Endothelial cell of umbilical vein (primary cell): ENCODE measurements around the gene KIF5C. TPM values are rescaled to one million over a fixed set of nuclear protein-coding genes. Genes with fewer than 3 reads are reported as not detected.

Experiments
- BruUV-seq: library from RNA; stranded (reverse); fragments of 400-500 nt; replicated peaks from 2 replicates; lab custom pipeline; 2021; lab: Mats Ljungman, UMichigan
- CTCF ChIA-PET: fragments of 300-600, 350-600 bp; sonication (Branson Sonifier 250); formaldehyde crosslinking; loops from one replicate; lab custom pipeline; 2021; ENCODE audit warnings: antibody characterized with exemption, inconsistent platforms; lab: Charles Lee
- POLR2A ChIA-PET: fragments of 300-600, 350-600 bp; sonication (Branson Sonifier 250); formaldehyde crosslinking; loops from one replicate; lab custom pipeline; 2021; ENCODE audit warnings: antibody characterized with exemption, inconsistent platforms; lab: Charles Lee
- DNase-seq: peaks from one replicate; pipeline ENCODE4 v3.0.0-alpha.2; 2011; ENCODE audit warnings: low read depth, low spot score
- FAIRE-seq: peaks from 2 replicates; lab custom pipeline; 2011; peaks lifted over from hg19 to GRCh38; lab: Jason Lieb, UNC
- H2AFZ ChIP-seq: 2 replicates; pipeline ENCODE4 v1.6.0; 2012; ENCODE audit warnings: low read depth, low read length, control low read depth, inconsistent platforms
- H3K27ac ChIP-seq: 2 replicates; pipeline ENCODE4 v1.5.1; 2011; ENCODE audit warnings: low read depth, mild to moderate bottlenecking, control low read depth, low read length, moderate library complexity; ENCODE audit not compliant: insufficient read depth
- H3K27me3 ChIP-seq, 2 experiments: 2 replicates each; pipeline versions ENCODE4 v1.6.0 to v1.6.1; 2011; ENCODE audit warnings: low read length in 2 of 2, mixed read lengths in 1 of 2; ENCODE audit not compliant: control insufficient read depth in 2 of 2, insufficient read depth in 2 of 2
- H3K36me3 ChIP-seq, 2 experiments: 2 replicates in 1 of 2; 3 replicates in 1 of 2; pipeline ENCODE4 v1.5.1; 2011; ENCODE audit warnings: low read length in 2 of 2, mild to moderate bottlenecking in 1 of 2, moderate library complexity in 1 of 2; ENCODE audit not compliant: control insufficient read depth in 2 of 2, insufficient read depth in 2 of 2; ENCODE audit errors: extremely low read depth in 1 of 2
- H3K4me1 ChIP-seq: 3 replicates; pipeline ENCODE4 v1.5.1; 2011; ENCODE audit warnings: mild to moderate bottlenecking, low read length; ENCODE audit not compliant: control insufficient read depth, insufficient read depth; ENCODE audit errors: extremely low read depth
- H3K4me2 ChIP-seq: 2 replicates; pipeline ENCODE4 v1.6.1; 2011; ENCODE audit warnings: low read length, control low read depth, mixed read lengths; ENCODE audit not compliant: insufficient read depth
- H3K4me3 ChIP-seq, 3 experiments: fragments of 200-600 bp in 1 of 3; sonication (generic), shearing (Covaris generic) in 1 of 3; replicated peaks in 1 of 3; 2 replicates each; pipeline ENCODE4 v1.5.1; 2011 to 2016; ENCODE audit warnings: control low read depth in 3 of 3, low read length in 3 of 3, mild to moderate bottlenecking in 2 of 3, inconsistent platforms in 1 of 3, low read depth in 1 of 3, moderate library complexity in 1 of 3; ENCODE audit not compliant: insufficient read depth in 1 of 3
- H3K79me2 ChIP-seq: 2 replicates; pipeline ENCODE4 v1.6.0; 2012; ENCODE audit warnings: low read length, inconsistent platforms; ENCODE audit not compliant: control insufficient read depth, insufficient read depth
- H3K9ac ChIP-seq: replicated peaks from 2 replicates; pipeline ENCODE3; 2011; ENCODE audit warnings: low read length, control low read depth; ENCODE audit not compliant: insufficient read depth; ENCODE audit errors: extremely low read depth
- H3K9me1 ChIP-seq: replicated peaks from 3 replicates; pipeline ENCODE4 v1.6.0; 2011; ENCODE audit warnings: mild to moderate bottlenecking, low read length; ENCODE audit not compliant: control insufficient read depth, insufficient read depth; ENCODE audit errors: extremely low read depth
- H3K9me3 ChIP-seq: replicated peaks from 2 replicates; pipeline ENCODE4 v1.5.1; 2012; ENCODE audit warnings: low read length, inconsistent platforms; ENCODE audit not compliant: control insufficient read depth, insufficient read depth
- H4K20me1 ChIP-seq: replicated peaks from 2 replicates; pipeline ENCODE3; 2011; ENCODE audit warnings: mild to moderate bottlenecking, low read length; ENCODE audit not compliant: control insufficient read depth, insufficient read depth; ENCODE audit errors: extremely low read depth
- EZH2 ChIP-seq: IDR thresholded peaks from 2 replicates; pipeline ENCODE4 v1.6.1; 2012; ENCODE audit warnings: borderline replicate concordance, low read depth, mild to moderate bottlenecking, moderate library complexity, low read length, inconsistent platforms; ENCODE audit not compliant: severe bottlenecking
- FOS ChIP-seq: IDR thresholded peaks from 2 replicates; pipeline ENCODE4 v1.6.1; 2011; ENCODE audit warnings: mild to moderate bottlenecking, low read length, moderate library complexity, borderline replicate concordance; ENCODE audit not compliant: insufficient read depth
- GATA2 ChIP-seq: IDR thresholded peaks from 2 replicates; pipeline ENCODE4 v1.7.0; 2011; ENCODE audit warnings: low read depth, mild to moderate bottlenecking, moderate library complexity, mixed read lengths, low read length; ENCODE audit not compliant: insufficient read length, insufficient read depth
- JUN ChIP-seq: IDR thresholded peaks from 2 replicates; pipeline ENCODE4 v1.6.1; 2011; ENCODE audit warnings: borderline replicate concordance, low read depth; ENCODE audit not compliant: insufficient read length, insufficient read depth
- MYC ChIP-seq: IDR thresholded peaks from one replicate; pipeline ENCODE4 v1.6.1; 2011; ENCODE audit warnings: mild to moderate bottlenecking, low read depth, low read length
- POLR2A ChIP-seq: IDR thresholded peaks from 2 replicates; pipeline ENCODE4 v1.6.1; 2012; ENCODE audit warnings: low read depth, mild to moderate bottlenecking, control low read depth, low read length
- dilution Hi-C: fragments of 300-500 bp; cut with MboI; formaldehyde crosslinking; loops from one replicate; pipeline ENCODE4 v1.15.0; 2019; ENCODE audit warnings: low sequenced_read_pairs; ENCODE audit not compliant: extremely low pct_ligation_motif_present
- intact Hi-C: fragments of 100-400 bp; cut with micrococcal nuclease; formaldehyde crosslinking; loops from one replicate; pipeline ENCODE4 v1.10.0; 2022
- polyA plus RNA-seq, 4 experiments: library from polyadenylated mRNA; depleted of rRNA in 3 of 4; stranded (reverse) in 3 of 4; unstranded in 1 of 4; fragments of >200 nt; gene quantifications; 2 replicates each; pipeline versions ENCODE4 v1.2.1 to v1.2.3, GENCODE V29; 2011 to 2012; ENCODE audit warnings: missing spikeins in 1 of 4
- total RNA-seq: library from RNA; stranded (reverse); gene quantifications from 2 replicates; pipeline ENCODE4 v1.2.3, GENCODE V29; 2021
- TF ChIP-seq, protein P1 (sequence below), 2 donors: IDR thresholded peaks; 1 replicate in 1 of 2; 2 replicates in 1 of 2; pipeline ENCODE4 v1.5.1; 2011; ENCODE audit warnings: low read length in 2 of 2, mild to moderate bottlenecking in 2 of 2, moderate library complexity in 2 of 2, control low read depth in 1 of 2, inconsistent platforms in 1 of 2, low read depth in 1 of 2; ENCODE audit not compliant: insufficient read depth in 1 of 2; ENCODE audit errors: extremely low read depth in 1 of 2
- TF ChIP-seq, protein P2 (sequence below): IDR thresholded peaks from 2 replicates; pipeline ENCODE4 v1.6.1; 2011; ENCODE audit not compliant: insufficient read depth, insufficient read length

KIF5C gene
- total and polyA plus RNA-seq, 2 donors (not counting 3 experiments of a cell fraction or from before 2014, with no cell fraction given) = 0.01 to 0.55 TPM

DNA sequence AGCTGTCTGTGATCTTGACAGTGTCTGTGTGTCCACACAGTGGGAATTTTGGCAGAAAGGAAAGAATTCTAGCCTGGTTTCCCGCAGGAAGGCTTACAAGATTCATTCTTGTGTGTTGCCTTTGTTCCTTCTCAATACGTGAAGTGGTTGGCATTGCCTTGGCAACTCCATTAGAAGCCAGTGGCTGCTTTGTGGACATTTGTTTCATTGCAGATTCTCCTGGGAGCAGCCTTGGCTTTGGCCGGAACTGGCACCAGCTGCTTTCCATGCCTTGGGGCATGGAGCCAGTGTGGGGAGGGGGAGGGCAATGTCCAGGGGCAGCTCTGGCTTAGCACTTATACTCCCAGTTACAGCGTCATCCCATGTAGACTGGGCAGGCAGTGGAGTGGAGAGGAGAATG lies 39.4 kb downstream of the KIF5C start:
- FAIRE-seq = no peak
- BruUV-seq = no TSS peak
- dilution Hi-C loops = no loop called here
- Histone ChIP-seq H3K9ac (no peak overlapping the region), H3K9me3 (no peaks in the 10 kb centered on the region), H2AFZ (no peak overlapping the region), H3K4me2 (no peak overlapping the region), H4K20me1 (no peaks in the 10 kb centered on the region), H3K27ac (no peak overlapping the region), H3K79me2 (no peaks in the 10 kb centered on the region), H3K27me3 (no peaks in the 10 kb centered on the region), H3K4me3 (no peak overlapping the region), H3K9me1 (no peaks in the 10 kb centered on the region), H3K4me1 (no peaks in the 10 kb centered on the region), H3K36me3 (no peaks in the 10 kb centered on the region)
- ChIA-PET CTCF (no interaction called here), POLR2A (no interaction called here)
- intact Hi-C loops = no loop called here
- TF ChIP-seq, protein P1, sequence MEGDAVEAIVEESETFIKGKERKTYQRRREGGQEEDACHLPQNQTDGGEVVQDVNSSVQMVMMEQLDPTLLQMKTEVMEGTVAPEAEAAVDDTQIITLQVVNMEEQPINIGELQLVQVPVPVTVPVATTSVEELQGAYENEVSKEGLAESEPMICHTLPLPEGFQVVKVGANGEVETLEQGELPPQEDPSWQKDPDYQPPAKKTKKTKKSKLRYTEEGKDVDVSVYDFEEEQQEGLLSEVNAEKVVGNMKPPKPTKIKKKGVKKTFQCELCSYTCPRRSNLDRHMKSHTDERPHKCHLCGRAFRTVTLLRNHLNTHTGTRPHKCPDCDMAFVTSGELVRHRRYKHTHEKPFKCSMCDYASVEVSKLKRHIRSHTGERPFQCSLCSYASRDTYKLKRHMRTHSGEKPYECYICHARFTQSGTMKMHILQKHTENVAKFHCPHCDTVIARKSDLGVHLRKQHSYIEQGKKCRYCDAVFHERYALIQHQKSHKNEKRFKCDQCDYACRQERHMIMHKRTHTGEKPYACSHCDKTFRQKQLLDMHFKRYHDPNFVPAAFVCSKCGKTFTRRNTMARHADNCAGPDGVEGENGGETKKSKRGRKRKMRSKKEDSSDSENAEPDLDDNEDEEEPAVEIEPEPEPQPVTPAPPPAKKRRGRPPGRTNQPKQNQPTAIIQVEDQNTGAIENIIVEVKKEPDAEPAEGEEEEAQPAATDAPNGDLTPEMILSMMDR (IDR thresholded peaks at IDR 0.05; ENCODE audit: extremely low read depth in 1 of 2, insufficient read depth in 1 of 2, low read depth in 1 of 2, low read length in 2 of 2) = no peak
- TF ChIP-seq FOS (no peak), EZH2 (no peak), JUN (no peak), MYC (no peak), GATA2 (no peak), POLR2A (no peak)
- TF ChIP-seq, protein P2, sequence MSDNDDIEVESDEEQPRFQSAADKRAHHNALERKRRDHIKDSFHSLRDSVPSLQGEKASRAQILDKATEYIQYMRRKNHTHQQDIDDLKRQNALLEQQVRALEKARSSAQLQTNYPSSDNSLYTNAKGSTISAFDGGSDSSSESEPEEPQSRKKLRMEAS = no peak
- no peak for DNase-seq
